SK-MEL-5 (cell line): Measurements from ENCODE around the gene CUL7. TPM values are rescaled to one million over a fixed set of nuclear protein-coding genes. Genes with fewer than 3 reads are reported as not detected.
A peak's percentile ranks its signal among the peaks of the same experiment; 100 is the strongest.
"Not testable (repeated sequence)": the region's sequence is repeated elsewhere in the genome, so short reads cannot be mapped to it uniquely, and the experiment has no call there.

ENCODE experiments used
- DNase-seq: peaks from one replicate; pipeline ENCODE4 v3.0.0-alpha.2; 2016; ENCODE audit warnings: low read depth, low spot score
- in situ Hi-C: cut with HindIII; loops from 2 replicates; pipeline ENCODE4 v1.10.0; 2016; ENCODE audit warnings: low sequenced_read_pairs, high pct_unique_total_duplicates, low pct_unique_long_range_greater_than_20kb
- total RNA-seq: library from RNA; depleted of rRNA; stranded (reverse); fragments of >200 nt; shearing (Covaris generic); gene quantifications from 2 replicates; pipeline ENCODE4 v1.2.3, GENCODE V29; 2014; rRNA removed

Gene CUL7
- total RNA-seq, 1 experiment from 2014 or later: 18.8 TPM

GRCh38 chr6:43009124-43009523, 44.5 kb downstream of the CUL7 start:
- in situ Hi-C loops: no loop called here
- DNase-seq: peak; percentile 60

GRCh38 chr6:43007126-43007525, 46.5 kb downstream of the CUL7 start:
- in situ Hi-C loops: no loop called here

GRCh38 chr6:43006251-43006650, 47.4 kb downstream of the CUL7 start:
- in situ Hi-C loops: no loop called here

More at GRCh38 chr6:43007126-43007525, 46.5 kb downstream of the CUL7 start:
- DNase-seq: no peak

GRCh38 chr6:43005844-43006243, 47.8 kb downstream of the CUL7 start:
- no peak for DNase-seq
- in situ Hi-C loops: no loop called here

More at GRCh38 chr6:43006251-43006650, 47.4 kb downstream of the CUL7 start:
- no peak for DNase-seq

DNA sequence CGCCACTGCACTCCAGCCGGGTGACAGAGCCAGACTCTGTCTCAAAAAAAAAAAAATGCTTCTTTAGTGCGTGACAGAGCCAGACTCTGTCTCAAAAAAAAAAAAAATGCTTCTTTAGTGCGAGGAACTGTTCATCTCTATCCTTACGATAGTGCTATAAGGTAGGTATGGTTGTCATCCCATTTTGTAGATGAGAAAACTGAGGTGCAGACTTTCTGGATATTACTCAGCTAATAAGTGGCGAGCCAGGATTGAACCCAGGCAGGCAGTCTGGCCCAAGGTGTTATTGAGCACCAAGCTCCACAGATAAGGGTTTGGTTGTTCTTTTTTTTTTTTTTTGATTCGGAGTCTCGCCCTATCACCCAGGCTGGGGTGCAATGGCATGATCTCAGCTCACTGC, 51.8 kb downstream of the CUL7 start:
- DNase-seq: no peak
- in situ Hi-C loops: no loop called here

DNA sequence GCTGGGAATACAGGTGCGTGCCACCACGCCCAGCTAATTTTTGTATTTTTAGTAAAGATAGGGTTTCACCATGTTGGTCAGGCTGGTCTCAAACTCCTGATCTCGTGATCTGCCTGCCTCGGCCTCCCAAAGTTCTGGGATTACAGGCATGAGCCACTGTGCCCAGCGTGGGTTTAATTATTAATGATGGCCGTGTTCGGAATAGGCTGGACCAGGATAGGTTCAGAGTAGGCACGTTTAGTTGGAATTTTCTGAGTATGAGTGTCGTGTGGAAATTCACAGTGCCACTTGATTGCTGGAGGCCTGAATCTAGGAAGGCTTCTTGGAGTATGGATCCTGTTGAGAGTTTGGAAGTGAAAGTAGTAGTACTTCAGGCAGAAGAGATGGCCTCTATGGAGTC, 55.4 kb downstream of the CUL7 start:
- in situ Hi-C loops, DNase-seq: not testable (repeated sequence)

- in situ Hi-C loops: no loop called here
- DNase-seq: no peak
Measured at GRCh38 chr6:42996513-42996912, 57.1 kb downstream of the CUL7 start.

GRCh38 chr6:42993445-42993844, 60.2 kb downstream of the CUL7 start:
- in situ Hi-C loops: no loop called here
- no peak for DNase-seq

DNA sequence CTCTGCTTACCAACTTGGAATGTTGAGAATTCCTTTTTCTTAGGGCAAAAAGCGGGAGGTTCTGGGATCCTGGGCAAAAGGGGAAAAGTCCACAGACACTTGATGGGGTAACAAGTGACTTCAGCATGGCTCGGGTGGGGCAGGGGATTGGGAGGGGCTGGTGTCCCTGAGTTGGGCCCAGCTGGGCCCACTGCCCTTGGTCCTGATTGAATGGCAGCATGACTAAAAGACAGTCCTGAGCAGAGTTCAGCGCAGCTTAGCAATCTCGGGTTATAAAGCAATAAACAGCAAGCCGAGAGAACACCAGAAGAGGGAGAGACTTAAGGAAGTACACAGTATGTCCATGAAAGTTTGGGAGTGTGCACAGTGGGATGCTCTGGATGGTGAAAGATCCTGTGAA, 63.7 kb downstream of the CUL7 start:
- DNase-seq: no peak
- in situ Hi-C loops: no loop called here

DNA sequence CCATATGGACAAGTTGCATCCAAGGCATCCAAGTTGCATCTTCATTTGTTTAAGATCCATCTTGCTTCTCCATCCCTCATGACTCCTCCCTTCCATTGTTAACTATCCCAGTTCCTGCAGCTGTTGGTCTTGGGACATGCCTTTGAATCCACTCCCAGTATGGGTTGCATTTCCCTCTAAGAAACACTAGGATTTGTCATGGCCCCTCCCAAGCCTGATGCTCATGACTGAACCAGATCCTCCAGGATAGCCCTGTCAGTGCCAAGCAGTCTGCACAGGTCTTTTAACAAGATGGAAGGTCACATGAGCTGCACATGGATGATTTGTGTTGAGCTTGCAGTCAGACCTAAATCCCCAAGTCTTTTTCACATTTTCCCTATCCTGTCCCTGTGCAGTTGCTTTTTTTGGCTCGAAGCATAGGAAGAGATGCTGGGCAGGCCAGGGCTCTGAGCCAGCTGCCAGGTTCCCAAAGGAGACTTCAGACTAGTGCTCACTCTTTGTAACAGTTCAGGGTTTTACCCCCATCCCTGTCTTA, 65.1 kb downstream of the CUL7 start:
- in situ Hi-C loops: no loop called here

More for the DNA sequence above, 65.1 kb downstream of the CUL7 start:
- peak; percentile 22 for DNase-seq

Other genes with a start within 250 kb of the CUL7 start
- 110 and 112 TPM in 2 replicates for gene RPL7L1, start 174.2 kb downstream of the CUL7 start, total RNA-seq
- gene PTCRA, start 137.8 kb downstream of the CUL7 start, total RNA-seq: 6.2 and 9.7 TPM in 2 replicates
- gene CNPY3, start 124.4 kb downstream of the CUL7 start, total RNA-seq: 38.6 and 40.1 TPM in 2 replicates
- gene GNMT, start 93.1 kb downstream of the CUL7 start, total RNA-seq: 0.34 TPM in 1 of 2 replicates, not detected in the other
- gene PEX6, start 74.7 kb downstream of the CUL7 start, total RNA-seq: 15.2 and 18.4 TPM in 2 replicates
- gene PPP2R5D, start 69.3 kb downstream of the CUL7 start, total RNA-seq: 37.3 and 39.1 TPM in 2 replicates
- 66.6 and 79.1 TPM in 2 replicates for gene MEA1, start 39.9 kb downstream of the CUL7 start, total RNA-seq
- gene KLHDC3, start 39.6 kb downstream of the CUL7 start, total RNA-seq: 61.6 and 67.9 TPM in 2 replicates
- 81.9 and 89.9 TPM in 2 replicates for gene RRP36, start 32.2 kb downstream of the CUL7 start, total RNA-seq
- 49.9 and 51.9 TPM in 2 replicates for gene MRPL2, start 5.6 kb upstream of the CUL7 start, total RNA-seq
- 6.8 and 8.3 TPM in 2 replicates for gene KLC4, start 5.8 kb upstream of the CUL7 start, total RNA-seq
- 19.7 TPM in 2 replicates for gene PTK7, start 22.5 kb upstream of the CUL7 start, total RNA-seq
- gene SRF, start 117.4 kb upstream of the CUL7 start, total RNA-seq: 16.4 and 17.6 TPM in 2 replicates
- gene CUL9, start 128.3 kb upstream of the CUL7 start, total RNA-seq: 16.7 and 18.1 TPM in 2 replicates
- 108 and 109 TPM in 2 replicates for gene DNPH1, start 175.6 kb upstream of the CUL7 start, total RNA-seq
- not detected in 2 replicates for gene TTBK1, start 189.6 kb upstream of the CUL7 start, total RNA-seq
- gene SLC22A7, start 244.4 kb upstream of the CUL7 start, total RNA-seq: not detected in 2 replicates